Activated CD4-positive, alpha-beta memory T cell treated with anti-CD3 and anti-CD28 coated beads for 36 hours (primary cell): ENCODE measurements around the gene CLIC1. TPM values are rescaled to one million over a fixed set of nuclear protein-coding genes. Genes with fewer than 3 reads are reported as not detected.
"Not testable (repeated sequence)": the region's sequence is repeated elsewhere in the genome, so short reads cannot be mapped to it uniquely, and the experiment has no call there.

Experiments used
- CTCF ChIA-PET: fragments of 350-600 bp; sonication (Branson Sonifier 250); formaldehyde crosslinking; loops from one replicate; lab custom pipeline; 2021; ENCODE audit warnings: antibody characterized with exemption, inconsistent platforms; lab: Charles Lee
- POLR2A ChIA-PET: fragments of 350-600 bp; sonication (Branson Sonifier 250); formaldehyde crosslinking; loops from one replicate; lab custom pipeline; 2021; ENCODE audit warnings: antibody characterized with exemption; lab: Charles Lee
- DNase-seq: peaks from one replicate; pipeline ENCODE4 v3.0.0-alpha.2; 2020
- H3K27ac Mint-ChIP-seq: one replicate; pipeline ENCODE4 v1.8.0; 2021; ENCODE audit warnings: mixed read lengths
- H3K27me3 Mint-ChIP-seq: one replicate; pipeline ENCODE4 v1.8.0; 2021; ENCODE audit warnings: mixed read lengths
- H3K36me3 Mint-ChIP-seq: one replicate; pipeline ENCODE4 v1.8.0; 2021; ENCODE audit warnings: mixed read lengths
- H3K4me1 Mint-ChIP-seq: one replicate; pipeline ENCODE4 v1.8.0; 2021; ENCODE audit warnings: low read depth, mixed read lengths
- H3K4me3 Mint-ChIP-seq: one replicate; pipeline ENCODE4 v1.8.0; 2021; ENCODE audit warnings: mild to moderate bottlenecking, mixed read lengths
- H3K9me3 Mint-ChIP-seq: one replicate; pipeline ENCODE4 v1.8.0; 2021; ENCODE audit warnings: mixed read lengths
- intact Hi-C: fragments of 100-400 bp; cut with micrococcal nuclease; formaldehyde crosslinking; loops from one replicate; pipeline ENCODE4 v1.15.1; 2023
- total RNA-seq, 2 experiments: library from RNA; stranded (reverse); gene quantifications; one replicate each; pipeline ENCODE4 v1.2.3, GENCODE V29; 2021

Gene CLIC1
- total RNA-seq, 2 experiments from 2014 or later: 430 to 442 TPM

DNA sequence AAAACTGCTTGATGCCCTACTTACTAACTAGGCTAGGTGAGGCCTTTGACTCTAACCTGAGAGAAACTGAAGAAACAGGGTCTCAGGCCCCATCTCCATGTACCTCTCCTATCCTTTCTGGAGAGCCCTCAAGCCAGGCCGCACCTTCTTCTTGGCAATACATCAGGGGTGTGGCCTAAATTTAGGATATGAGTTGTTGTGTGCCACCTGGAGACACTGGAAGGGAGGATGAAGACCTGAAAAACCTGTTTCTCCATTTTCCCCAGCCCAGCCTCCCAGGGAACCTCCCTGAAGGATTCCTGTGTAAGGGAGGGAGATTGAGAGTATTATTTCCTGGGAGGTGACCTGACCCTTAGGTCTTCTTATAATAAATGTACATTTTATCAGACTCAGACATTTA is 18.1 kb downstream of the CLIC1 start:
- CTCF ChIA-PET: no interaction called here
- Mint-ChIP-seq H3K36me3 (no peaks in the 10 kb centered on the region), H3K4me3 (no peak overlapping the region), H3K27ac (no peak overlapping the region), H3K4me1 (no peaks in the 10 kb centered on the region), H3K9me3 (no peaks in the 10 kb centered on the region), H3K27me3 (no peaks in the 10 kb centered on the region)
- POLR2A ChIA-PET: no interaction called here
- intact Hi-C loops: no loop called here
- DNase-seq: no peak

DNA sequence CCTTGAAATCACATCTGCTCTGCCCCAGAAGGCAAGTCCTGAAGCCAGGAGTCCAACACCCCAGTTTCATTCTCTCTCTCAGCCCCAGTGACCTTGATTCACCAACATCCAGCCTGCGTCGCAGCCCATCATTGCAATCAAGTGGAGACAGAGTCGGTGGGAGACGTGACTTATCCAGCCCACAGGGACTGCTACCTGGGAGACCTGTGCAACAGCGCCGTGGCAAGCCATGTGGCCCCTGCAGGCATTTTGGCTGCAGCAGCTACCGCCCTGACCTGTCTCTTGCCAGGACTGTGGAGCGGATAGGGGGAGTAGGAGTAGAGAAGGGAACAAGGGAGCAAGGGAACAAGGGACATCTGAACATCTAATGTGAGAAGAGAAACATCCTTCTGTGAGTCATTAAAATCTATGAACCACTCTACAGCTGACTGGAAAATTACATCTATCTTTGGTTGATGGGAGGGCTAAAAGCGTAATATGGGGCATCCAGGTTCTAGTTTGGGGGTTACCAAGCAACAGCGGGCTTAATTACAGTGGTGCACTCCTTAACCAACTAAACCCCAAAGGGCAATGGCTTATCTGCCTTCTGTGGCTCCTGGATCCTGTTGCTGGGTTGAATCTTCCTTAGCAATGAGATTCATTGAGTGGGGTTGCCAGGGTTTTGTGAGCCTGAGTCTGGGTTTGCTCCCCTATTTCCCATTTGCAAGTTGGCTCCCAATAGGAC is 18.7 kb downstream of the CLIC1 start:
- H3K27ac Mint-ChIP-seq: no peak overlapping the region
- POLR2A ChIA-PET: no interaction called here
- CTCF ChIA-PET: no interaction called here
- no peaks in the 10 kb centered on the region for H3K36me3 Mint-ChIP-seq
- no peaks in the 10 kb centered on the region for H3K4me1 Mint-ChIP-seq
- no peaks in the 10 kb centered on the region for H3K9me3 Mint-ChIP-seq
- DNase-seq: no peak
- no peak overlapping the region for H3K4me3 Mint-ChIP-seq
- no peaks in the 10 kb centered on the region for H3K27me3 Mint-ChIP-seq
- intact Hi-C loops: no loop called here

DNA sequence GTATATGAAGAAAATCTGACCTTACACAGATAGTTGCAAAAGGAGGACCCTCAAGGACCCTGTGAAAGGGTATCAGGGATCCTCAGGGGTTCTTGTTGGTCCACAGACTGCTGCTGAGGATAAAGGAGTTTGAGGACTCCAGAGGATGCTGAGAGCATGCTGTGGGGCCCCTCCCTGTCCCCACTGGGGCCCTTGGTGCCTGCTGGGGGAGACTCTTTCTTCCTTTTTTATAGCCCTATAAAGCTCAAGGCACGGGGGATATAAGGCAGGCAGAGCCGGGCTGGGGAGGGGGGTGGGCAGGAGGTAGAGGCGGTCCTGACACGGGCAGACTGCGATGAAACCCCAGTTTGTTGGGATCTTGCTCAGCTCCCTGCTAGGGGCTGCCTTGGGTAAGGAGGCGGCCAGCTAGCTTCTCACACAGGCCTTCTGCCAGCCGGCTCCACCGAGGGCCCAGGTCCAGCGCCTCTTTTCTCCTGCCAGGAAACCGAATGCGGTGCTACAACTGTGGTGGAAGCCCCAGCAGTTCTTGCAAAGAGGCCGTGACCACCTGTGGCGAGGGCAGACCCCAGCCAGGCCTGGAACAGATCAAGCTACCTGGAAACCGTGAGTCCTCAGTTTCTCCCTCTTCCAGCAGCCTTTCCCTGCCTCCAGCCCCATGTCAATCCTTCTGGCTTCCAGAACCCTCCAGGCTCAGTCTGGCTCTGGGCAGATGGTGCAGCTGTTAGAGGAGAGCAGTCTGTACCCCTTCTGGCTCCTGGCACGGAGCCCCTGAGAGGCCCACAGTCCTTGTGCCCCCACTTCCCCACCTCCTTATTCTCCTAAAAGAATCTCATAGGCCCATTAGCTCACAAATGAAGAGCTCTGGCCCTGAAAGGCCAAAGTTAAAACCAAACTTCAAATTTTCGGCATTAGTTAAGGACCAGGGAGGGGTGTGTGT is 21.0 kb downstream of the CLIC1 start, which contains the start of gene LY6G6D:
Gene LY6G6D (plus strand): TSS at position 327 of the 937 bp plus-strand sequence. CDS start 8 bp downstream, at position 335.
- DNase-seq: no peak
- ChIA-PET POLR2A (no interaction called here), CTCF (interaction anchor here (1.1 to 1.4 kb wide), 3 partner anchors 14 to 115 kb away, joined by 3 to 5 read pairs (median 3); no protein-coding TSS in a partner anchor)
- Mint-ChIP-seq H3K27ac (no peak within 1 kb of the TSS), H3K4me1 (peaks cover 2% of the 10 kb centered on the region), H3K36me3 (no peaks in the 10 kb centered on the region), H3K9me3 (no peaks in the 10 kb centered on the region), H3K4me3 (no peak within 1 kb of the TSS), H3K27me3 (no peaks in the 10 kb centered on the region)
- intact Hi-C loops: no loop called here

DNA sequence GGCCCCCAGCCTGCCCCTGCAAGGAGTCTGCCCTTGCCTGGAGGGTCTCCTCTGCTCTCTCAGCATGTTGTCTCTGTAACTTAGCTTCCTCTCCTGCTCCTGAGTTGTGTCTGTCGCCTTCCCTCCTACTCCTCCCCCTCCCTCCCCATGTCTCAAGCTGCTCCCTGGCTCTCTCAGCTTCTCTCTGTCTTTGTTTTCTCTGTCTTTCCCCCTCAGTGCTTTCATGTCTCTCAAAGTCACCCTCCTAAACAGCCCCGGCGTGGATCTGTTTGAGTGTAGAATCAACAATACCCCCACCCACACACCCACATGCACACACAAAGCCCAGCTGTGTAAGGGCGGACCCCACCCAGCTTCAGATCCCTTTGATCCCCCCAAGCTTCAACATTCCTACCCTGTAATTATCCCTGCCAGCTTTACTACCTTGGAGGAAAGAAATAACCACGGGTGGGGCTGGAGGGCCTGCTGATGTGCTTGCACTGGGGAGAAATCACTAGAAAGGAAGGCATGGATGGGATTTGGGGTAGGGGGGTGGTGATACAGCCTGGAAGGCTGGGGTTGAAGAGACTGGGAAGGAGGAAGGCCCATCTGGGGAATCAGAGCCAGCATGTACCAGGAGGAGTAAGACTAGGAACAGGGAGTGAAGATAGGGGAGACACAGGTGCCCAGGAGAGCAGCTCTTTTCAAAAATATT is 22.2 kb downstream of the CLIC1 start:
- Mint-ChIP-seq H3K27me3 (no peaks in the 10 kb centered on the region), H3K9me3 (no peaks in the 10 kb centered on the region), H3K4me3 (no peak overlapping the region), H3K36me3 (no peaks in the 10 kb centered on the region), H3K4me1 (peaks cover 2% of the 10 kb centered on the region), H3K27ac (no peak overlapping the region)
- ChIA-PET POLR2A (no interaction called here), CTCF (interaction anchor here (1.4 to 2.0 kb wide), 3 partner anchors 24 to 56 kb away, joined by 3 to 6 read pairs (median 4); no protein-coding TSS in a partner anchor)
- no peak for DNase-seq
- intact Hi-C loops: no loop called here

DNA sequence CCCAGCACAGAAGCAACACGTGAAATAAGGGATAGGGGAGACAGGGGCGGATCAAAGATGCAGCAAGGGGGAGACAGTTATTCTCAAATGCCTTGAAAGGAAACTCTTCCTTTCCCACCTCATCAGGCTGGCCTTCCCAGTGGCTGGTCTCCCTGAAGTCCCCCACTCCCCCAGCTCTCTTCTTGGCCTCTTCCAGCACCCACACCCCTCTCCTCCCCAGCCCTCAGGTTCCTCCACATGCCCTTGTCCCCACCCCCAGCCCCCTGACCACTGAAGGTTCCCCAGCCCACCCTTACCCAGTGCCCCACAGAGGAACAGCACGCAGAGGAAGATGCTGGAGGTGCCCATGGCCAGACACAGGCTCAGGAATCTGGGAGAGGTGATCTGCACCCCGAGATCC is 22.9 kb downstream of the CLIC1 start:
- ChIA-PET CTCF (interaction anchor here (1.4 to 2.0 kb wide), 2 partner anchors 32 to 56 kb away, joined by 4 to 6 read pairs; no protein-coding TSS in a partner anchor), POLR2A (no interaction called here)
- Mint-ChIP-seq H3K27ac (no peak overlapping the region), H3K4me3 (no peak overlapping the region), H3K4me1 (peaks cover 2% of the 10 kb centered on the region), H3K9me3 (no peaks in the 10 kb centered on the region), H3K27me3 (no peaks in the 10 kb centered on the region), H3K36me3 (no peaks in the 10 kb centered on the region)
- intact Hi-C loops: no loop called here
- DNase-seq: no peak

DNA sequence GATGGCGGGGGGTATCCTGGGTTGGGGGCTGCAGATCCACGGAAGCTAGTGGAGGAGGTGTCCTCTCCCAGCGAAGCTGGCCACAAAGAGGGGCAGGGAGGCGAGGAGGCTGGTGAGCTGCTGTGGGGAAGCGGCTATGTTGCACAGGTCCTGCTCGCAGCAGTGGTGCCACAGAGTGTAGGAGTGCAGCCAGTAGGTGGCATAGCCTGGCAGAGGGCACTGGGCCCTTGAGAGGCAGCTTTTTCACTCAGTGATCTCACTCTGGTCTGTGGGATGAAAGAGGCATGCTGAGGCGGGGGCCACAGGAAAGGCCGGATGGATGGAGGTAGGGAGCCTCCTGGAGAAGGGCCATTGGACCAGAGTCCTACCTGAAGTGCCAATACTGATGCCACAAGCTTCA is 24.0 kb downstream of the CLIC1 start:
- H3K27me3 Mint-ChIP-seq: no peaks in the 10 kb centered on the region
- H3K4me3 Mint-ChIP-seq: no peak overlapping the region
- peaks cover 2% of the 10 kb centered on the region for H3K4me1 Mint-ChIP-seq
- H3K27ac Mint-ChIP-seq: no peak overlapping the region
- H3K36me3 Mint-ChIP-seq: no peaks in the 10 kb centered on the region
- no peaks in the 10 kb centered on the region for H3K9me3 Mint-ChIP-seq
- ChIA-PET POLR2A (no interaction called here), CTCF (interaction anchor here (0.6 kb wide), 1 partner anchor 88 kb away, joined by 4 read pairs; no protein-coding TSS in a partner anchor)
- DNase-seq: no peak
- intact Hi-C loops: no loop called here

DNA sequence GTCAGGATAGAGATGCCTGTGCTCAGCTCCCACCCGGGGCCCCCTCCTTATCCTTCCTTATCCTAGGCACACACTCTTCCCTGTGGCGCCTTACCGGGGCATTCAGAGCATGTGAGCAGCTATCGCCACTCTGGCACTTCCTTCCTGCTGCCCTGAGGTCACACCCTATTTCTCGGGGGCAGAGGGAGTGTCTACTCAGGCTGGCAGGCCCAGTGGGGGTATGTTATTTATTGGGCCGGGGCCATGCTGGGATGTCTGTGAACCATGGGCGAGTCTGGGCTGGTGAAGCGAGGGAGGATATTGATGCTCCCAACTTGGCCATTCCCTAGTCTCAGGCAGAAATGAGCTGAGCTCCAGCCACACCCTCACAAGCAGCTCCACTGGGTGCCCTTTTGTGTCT is 25.1 kb downstream of the CLIC1 start:
- Mint-ChIP-seq H3K4me3 (no peak overlapping the region), H3K27me3 (no peaks in the 10 kb centered on the region), H3K4me1 (peaks cover 2% of the 10 kb centered on the region), H3K36me3 (no peaks in the 10 kb centered on the region), H3K27ac (no peak overlapping the region), H3K9me3 (no peaks in the 10 kb centered on the region)
- CTCF ChIA-PET: interaction anchor here (1.0 kb wide), 1 partner anchor 21 kb away, joined by 3 read pairs; no protein-coding TSS in a partner anchor
- POLR2A ChIA-PET: no interaction called here
- no peak for DNase-seq
- intact Hi-C loops: no loop called here

DNA sequence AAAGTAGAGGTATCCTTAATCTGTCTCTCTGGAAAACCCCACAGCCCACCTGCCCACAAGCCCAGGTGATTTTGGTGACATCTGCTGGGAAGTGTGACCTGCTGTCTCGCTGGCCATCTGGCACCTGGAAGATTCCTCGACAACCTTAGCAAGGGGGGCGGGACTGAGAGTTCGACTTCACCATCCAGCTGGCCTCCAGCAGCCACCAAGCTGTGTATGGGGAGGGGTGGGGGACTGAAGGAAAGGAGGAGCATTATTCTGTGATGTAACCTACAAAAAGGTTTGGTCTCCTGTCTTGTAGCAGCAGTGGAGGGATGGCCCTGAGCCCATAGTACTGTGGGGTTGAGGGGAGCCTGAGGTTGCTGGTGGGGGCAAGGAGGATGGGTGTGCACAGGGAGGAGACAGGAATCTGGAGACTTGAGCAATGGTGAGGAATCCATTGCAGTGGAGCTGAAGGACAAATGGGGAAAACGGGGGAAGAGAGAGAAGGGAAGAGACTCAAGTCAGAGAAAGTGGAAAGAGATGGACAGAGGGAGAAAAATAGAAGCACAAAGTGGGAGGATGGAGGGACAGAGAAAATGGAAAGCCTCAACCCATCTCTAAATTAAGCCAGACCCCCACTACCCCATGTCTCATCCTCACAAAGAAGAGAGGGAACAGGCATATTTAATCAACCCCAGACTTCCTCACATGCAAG is 25.7 kb downstream of the CLIC1 start:
- POLR2A ChIA-PET: no interaction called here
- Mint-ChIP-seq H3K27ac (no peak overlapping the region), H3K4me3 (no peak overlapping the region), H3K4me1 (peaks cover 2% of the 10 kb centered on the region), H3K36me3 (no peaks in the 10 kb centered on the region), H3K9me3 (no peaks in the 10 kb centered on the region), H3K27me3 (no peaks in the 10 kb centered on the region)
- intact Hi-C loops: no loop called here
- no peak for DNase-seq
- CTCF ChIA-PET: interaction anchor here (1.0 kb wide), 1 partner anchor 21 kb away, joined by 3 read pairs; no protein-coding TSS in a partner anchor

DNA sequence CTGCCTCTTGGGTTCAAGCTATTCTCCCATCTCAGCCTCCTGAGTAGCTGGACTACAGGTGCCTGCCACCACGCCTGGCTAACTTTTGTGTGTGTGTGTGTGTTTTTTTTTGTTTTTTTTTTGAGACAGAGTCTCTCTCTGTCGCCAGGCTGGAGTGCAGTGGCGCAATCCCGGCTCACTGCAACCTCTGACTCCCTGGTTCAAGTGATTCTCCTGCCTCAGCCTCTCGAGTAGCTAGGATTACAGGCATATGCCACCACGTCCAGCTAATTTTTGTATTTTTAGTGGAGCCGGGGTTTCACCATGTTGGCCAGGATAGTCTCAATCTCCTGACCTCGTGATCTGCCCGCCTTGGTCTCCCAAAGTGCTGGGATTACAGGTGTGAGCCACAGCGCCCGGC is 27.2 kb downstream of the CLIC1 start:
- H3K9me3 Mint-ChIP-seq, H3K27me3 Mint-ChIP-seq, H3K4me1 Mint-ChIP-seq, DNase-seq, H3K27ac Mint-ChIP-seq, H3K4me3 Mint-ChIP-seq, H3K36me3 Mint-ChIP-seq, intact Hi-C loops, POLR2A ChIA-PET, CTCF ChIA-PET: not testable (repeated sequence)

DNA sequence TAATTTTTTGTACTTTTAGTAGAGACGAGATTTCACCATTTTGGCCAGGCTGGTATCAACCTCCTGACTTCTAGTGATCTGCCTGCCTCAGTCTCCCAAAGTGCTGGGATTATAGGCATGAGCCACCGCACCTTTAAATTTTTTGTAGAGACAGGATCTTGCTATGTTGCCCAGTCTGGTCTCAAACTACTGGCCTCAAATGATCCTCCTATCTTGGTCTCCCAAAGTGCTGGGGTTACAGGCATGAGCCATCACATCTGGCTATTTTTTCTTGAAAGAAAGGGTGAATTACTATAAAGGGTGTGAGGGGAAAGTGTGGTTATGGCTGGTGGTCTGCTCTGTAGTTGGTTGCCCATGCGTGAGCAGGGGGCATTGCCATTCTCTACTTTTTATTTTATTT is 28.1 kb downstream of the CLIC1 start:
- Mint-ChIP-seq H3K27me3 (no peaks in the 10 kb centered on the region), H3K4me3 (no peak overlapping the region), H3K36me3 (no peaks in the 10 kb centered on the region), H3K4me1 (peaks cover 4% of the 10 kb centered on the region), H3K9me3 (no peaks in the 10 kb centered on the region), H3K27ac (no peak overlapping the region)
- DNase-seq: no peak
- POLR2A ChIA-PET: no interaction called here
- CTCF ChIA-PET: no interaction called here
- intact Hi-C loops: no loop called here

DNA sequence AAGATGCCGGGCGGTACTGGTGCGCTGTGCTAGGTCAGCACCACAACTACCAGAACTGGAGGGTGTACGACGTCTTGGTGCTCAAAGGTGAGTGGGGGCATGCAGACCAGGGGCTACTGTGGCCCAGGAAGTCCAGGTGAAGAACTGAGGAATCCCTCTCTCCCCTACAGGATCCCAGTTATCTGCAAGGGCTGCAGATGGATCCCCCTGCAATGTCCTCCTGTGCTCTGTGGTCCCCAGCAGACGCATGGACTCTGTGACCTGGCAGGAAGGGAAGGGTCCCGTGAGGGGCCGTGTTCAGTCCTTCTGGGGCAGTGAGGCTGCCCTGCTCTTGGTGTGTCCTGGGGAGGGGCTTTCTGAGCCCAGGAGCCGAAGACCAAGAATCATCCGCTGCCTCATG is 28.6 kb downstream of the CLIC1 start:
- H3K36me3 Mint-ChIP-seq: peaks cover under 1% of the 10 kb centered on the region
- ChIA-PET POLR2A (no interaction called here), CTCF (no interaction called here)
- H3K9me3 Mint-ChIP-seq: no peaks in the 10 kb centered on the region
- H3K4me3 Mint-ChIP-seq: no peak overlapping the region
- no peak for DNase-seq
- H3K4me1 Mint-ChIP-seq: peaks cover 5% of the 10 kb centered on the region
- intact Hi-C loops: no loop called here
- H3K27me3 Mint-ChIP-seq: no peaks in the 10 kb centered on the region
- no peak overlapping the region for H3K27ac Mint-ChIP-seq
